Testis (tissue), 2 donors: Measurements from ENCODE around the gene NADSYN1.

Experiments
- POLR2A ChIP-seq: fragments of 450-650 bp; IDR thresholded peaks from one replicate; pipeline ENCODE4 v1.6.1; 2017; ENCODE audit warnings: antibody characterized with exemption, mild to moderate bottlenecking, moderate library complexity
- TF ChIP-seq, protein P1 (sequence below), 3 experiments: fragments of 450-650 bp in 2 of 3; fragments of 200-600 bp in 1 of 3; sonication (generic) in 1 of 3; IDR thresholded peaks; one replicate each; pipeline ENCODE4 v1.5.1; 2016 to 2019; ENCODE audit warnings: antibody characterized with exemption in 3 of 3, mild to moderate bottlenecking in 2 of 3, moderate library complexity in 1 of 3

DNA sequence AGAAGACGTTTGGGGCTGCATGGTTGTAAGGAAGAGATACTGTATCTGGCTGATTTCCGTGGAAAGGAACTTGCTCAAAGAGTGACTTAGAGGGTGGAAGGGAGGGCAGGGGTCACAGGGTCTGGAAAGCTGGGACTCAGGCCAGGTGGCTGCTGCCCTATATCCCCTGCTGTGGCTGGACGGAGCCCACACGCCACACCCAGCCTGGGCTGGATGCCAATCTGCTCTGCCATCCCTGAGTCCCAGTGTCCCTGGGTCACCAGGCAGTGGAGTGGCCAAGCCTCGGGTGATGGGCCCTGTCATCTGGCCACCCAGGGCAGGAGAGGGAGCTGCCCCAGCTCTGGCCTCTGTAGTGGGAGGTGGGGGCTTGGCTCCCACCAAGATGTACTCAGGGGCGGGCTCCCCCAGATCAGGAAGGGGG, 47.6 kb downstream of the NADSYN1 start:
- TF ChIP-seq, protein P1, sequence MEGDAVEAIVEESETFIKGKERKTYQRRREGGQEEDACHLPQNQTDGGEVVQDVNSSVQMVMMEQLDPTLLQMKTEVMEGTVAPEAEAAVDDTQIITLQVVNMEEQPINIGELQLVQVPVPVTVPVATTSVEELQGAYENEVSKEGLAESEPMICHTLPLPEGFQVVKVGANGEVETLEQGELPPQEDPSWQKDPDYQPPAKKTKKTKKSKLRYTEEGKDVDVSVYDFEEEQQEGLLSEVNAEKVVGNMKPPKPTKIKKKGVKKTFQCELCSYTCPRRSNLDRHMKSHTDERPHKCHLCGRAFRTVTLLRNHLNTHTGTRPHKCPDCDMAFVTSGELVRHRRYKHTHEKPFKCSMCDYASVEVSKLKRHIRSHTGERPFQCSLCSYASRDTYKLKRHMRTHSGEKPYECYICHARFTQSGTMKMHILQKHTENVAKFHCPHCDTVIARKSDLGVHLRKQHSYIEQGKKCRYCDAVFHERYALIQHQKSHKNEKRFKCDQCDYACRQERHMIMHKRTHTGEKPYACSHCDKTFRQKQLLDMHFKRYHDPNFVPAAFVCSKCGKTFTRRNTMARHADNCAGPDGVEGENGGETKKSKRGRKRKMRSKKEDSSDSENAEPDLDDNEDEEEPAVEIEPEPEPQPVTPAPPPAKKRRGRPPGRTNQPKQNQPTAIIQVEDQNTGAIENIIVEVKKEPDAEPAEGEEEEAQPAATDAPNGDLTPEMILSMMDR (IDR thresholded peaks at IDR 0.05): no peak
- no peak for TF ChIP-seq POLR2A
